ENCODE results near the gene TMC6.
"Not testable (repeated sequence)": the region's sequence is repeated elsewhere in the genome, so short reads cannot be mapped to it uniquely, and the experiment has no call there.

TMC6 gene, protein sequence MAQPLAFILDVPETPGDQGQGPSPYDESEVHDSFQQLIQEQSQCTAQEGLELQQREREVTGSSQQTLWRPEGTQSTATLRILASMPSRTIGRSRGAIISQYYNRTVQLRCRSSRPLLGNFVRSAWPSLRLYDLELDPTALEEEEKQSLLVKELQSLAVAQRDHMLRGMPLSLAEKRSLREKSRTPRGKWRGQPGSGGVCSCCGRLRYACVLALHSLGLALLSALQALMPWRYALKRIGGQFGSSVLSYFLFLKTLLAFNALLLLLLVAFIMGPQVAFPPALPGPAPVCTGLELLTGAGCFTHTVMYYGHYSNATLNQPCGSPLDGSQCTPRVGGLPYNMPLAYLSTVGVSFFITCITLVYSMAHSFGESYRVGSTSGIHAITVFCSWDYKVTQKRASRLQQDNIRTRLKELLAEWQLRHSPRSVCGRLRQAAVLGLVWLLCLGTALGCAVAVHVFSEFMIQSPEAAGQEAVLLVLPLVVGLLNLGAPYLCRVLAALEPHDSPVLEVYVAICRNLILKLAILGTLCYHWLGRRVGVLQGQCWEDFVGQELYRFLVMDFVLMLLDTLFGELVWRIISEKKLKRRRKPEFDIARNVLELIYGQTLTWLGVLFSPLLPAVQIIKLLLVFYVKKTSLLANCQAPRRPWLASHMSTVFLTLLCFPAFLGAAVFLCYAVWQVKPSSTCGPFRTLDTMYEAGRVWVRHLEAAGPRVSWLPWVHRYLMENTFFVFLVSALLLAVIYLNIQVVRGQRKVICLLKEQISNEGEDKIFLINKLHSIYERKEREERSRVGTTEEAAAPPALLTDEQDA

GRCh38 chr17:78128551-78129350, at the start of gene TMC6:
TSS of gene TMC6 (minus strand) at chr17:78128755. CDS start at chr17:78126832, 1,923 bp downstream.
- no peak for DNase-seq (ENCODE audit: low read depth)

DNA sequence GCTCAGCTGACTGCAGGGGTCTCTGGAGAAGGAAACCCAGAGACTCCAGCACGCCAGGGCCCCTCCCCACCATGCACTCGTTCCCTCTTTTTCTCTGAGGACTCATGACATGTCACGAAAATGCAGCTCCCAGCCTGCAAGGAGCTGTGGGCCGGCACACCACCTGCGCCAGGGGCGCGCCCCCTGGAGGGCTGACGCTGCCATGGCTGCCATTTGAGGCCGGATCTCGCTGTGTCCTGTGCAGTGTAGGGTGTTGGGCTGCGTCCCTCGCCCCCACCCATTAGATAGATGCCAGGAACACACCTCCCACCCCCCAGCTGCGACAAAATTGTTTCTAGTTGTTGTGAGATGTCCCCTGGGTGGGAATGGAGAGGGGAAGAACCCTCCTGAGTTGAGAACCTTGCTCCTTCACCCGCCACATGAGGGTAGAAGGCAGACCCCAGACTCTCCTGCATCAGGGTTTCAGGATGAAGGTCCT, 48.0 kb upstream of the TMC6 start:
- DNase-seq (ENCODE audit: low read depth): peak; percentile 70

GRCh38 chr17:78175643-78175981, 47.1 kb upstream of the TMC6 start:
- no peak for DNase-seq (ENCODE audit: low read depth)

- no peak for DNase-seq (ENCODE audit: low read depth)
Measured at GRCh38 chr17:78174870-78175642, 46.5 kb upstream of the TMC6 start.

DNA sequence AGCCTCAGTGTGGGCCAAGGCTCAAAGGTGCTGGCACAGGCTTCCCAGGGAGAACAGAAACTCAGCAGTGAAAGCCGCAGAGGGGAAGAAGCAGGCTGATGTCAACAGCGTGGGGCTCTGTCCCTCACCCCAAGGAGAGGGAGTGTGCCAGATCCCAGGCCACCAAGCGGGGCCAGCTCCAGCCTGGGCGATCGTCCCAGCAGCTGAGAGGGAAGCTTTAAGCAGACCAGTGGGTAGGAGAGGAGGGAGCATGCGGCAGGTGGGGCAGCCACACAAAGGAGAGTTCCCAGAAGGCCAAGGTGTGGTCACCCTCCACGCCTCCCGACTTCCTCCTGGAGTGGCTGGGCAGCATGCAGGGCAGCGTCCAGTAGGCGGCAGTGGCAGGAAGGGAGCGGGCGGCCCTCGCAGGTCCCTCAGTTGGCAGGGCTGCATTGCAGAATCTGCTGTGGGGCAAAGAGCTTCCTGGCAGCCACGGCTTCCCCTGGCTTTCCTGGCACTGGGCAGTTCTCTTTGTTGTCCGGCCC, 45.9 kb upstream of the TMC6 start:
- no peak for DNase-seq (ENCODE audit: low read depth)

GRCh38 chr17:78173097-78173715, 44.7 kb upstream of the TMC6 start:
- no peak for DNase-seq (ENCODE audit: low read depth)

- DNase-seq (ENCODE audit: low read depth): no peak
Measured at GRCh38 chr17:78172249-78173051, 43.9 kb upstream of the TMC6 start.

DNA sequence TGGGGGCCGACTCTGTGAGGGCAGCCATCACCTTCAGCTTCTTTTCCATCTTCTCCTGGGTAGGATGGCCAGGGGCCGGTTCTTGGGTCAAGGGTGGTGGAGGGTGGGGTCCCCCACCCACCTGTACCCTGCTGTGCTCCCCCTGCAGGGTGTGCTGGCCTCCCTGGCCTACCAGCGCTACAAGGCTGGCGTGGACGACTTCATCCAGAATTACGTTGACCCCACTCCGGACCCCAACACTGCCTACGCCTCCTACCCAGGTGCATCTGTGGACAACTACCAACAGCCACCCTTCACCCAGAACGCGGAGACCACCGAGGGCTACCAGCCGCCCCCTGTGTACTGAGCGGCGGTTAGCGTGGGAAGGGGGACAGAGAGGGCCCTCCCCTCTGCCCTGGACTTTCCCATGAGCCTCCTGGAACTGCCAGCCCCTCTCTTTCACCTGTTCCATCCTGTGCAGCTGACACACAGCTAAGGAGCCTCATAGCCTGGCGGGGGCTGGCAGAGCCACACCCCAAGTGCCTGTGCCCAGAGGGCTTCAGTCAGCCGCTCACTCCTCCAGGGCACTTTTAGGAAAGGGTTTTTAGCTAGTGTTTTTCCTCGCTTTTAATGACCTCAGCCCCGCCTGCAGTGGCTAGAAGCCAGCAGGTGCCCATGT, 43.2 kb upstream of the TMC6 start:
- not testable (repeated sequence) for DNase-seq (ENCODE audit: low read depth)

- no peak for DNase-seq (ENCODE audit: low read depth)
Measured at GRCh38 chr17:78170692-78171590, 42.4 kb upstream of the TMC6 start.

GRCh38 chr17:78168903-78169793, 40.6 kb upstream of the TMC6 start:
- DNase-seq (ENCODE audit: low read depth): peak; percentile 58

DNA sequence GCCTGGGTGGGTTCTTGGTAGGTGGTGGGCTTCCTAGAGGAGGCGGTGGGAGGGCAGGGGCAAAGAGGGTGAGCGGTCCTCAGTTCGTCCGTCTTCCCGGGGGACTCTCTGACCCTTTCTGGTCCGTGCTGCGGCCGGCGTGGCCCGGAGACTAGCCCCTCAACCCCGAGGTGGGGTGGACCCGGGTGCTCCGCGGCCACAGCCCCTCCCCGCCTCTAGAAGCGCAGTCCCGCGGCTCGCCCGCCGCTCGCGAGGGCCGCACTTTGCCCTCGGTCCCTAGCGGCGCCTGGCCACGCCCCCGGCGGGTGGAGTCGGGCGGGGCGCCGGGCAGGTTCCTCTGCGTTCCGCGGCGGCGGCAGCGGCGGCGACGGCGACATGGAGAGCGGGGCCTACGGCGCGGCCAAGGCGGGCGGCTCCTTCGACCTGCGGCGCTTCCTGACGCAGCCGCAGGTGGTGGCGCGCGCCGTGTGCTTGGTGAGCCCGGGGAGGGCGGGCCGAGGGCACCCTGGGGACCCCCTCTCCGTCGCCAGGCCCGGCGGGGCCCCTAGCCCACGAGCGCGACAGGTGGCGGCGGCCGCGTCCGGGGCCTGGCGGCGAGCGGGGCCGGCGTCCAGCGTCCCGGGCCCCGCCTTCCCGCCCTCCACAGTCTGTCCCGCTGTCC, 39.8 kb upstream of the TMC6 start, which contains the start of gene SYNGR2:
SYNGR2 (plus strand) TSS at position 340 of the 661 bp plus-strand sequence; CDS start at position 376, 36 bp downstream.
- DNase-seq (ENCODE audit: low read depth): peak; percentile 81

- DNase-seq (ENCODE audit: low read depth): no peak
Measured at GRCh38 chr17:78166416-78166815, 37.9 kb upstream of the TMC6 start.

- DNase-seq (ENCODE audit: low read depth): no peak
Measured at GRCh38 chr17:78164748-78165607, 36.4 kb upstream of the TMC6 start.

- no peak for DNase-seq (ENCODE audit: low read depth)
Measured at GRCh38 chr17:78163881-78164747, 35.6 kb upstream of the TMC6 start.

Data from activated T-cell treated with anti-CD3 and anti-CD28 coated beads for 24 hours (primary cell).